NB4 (cell line): ENCODE data around the gene HS6ST3.

Experiments
- CTCF ChIP-seq: IDR thresholded peaks from one replicate; pipeline ENCODE4 v1.5.1; 2012; ENCODE audit warnings: low read depth, low read length
- MAX ChIP-seq: IDR thresholded peaks from 2 replicates; pipeline ENCODE4 v1.6.1; 2011; ENCODE audit warnings: low read depth, low read length

GRCh38 chr13:96652506-96652905 lies 562.6 kb downstream of the HS6ST3 start:
- TF ChIP-seq CTCF (no peak), MAX (no peak)
